Coronary artery (tissue), 2 donors: Measurements from ENCODE around the gene OR2T10.
"Not testable (repeated sequence)": the region's sequence is repeated elsewhere in the genome, so short reads cannot be mapped to it uniquely, and the experiment has no call there.

Experiments used
- DNase-seq: peaks from one replicate; pipeline ENCODE4 v3.0.0-alpha.2; 2017; ENCODE audit warnings: low spot score
- H3K27ac ChIP-seq, 2 donors: fragments of 200-600 bp; sonication (generic); one replicate each; pipeline ENCODE4 v1.5.1; 2016 to 2019
- H3K4me3 ChIP-seq: fragments of 200-600 bp; sonication (generic); 2 replicates; pipeline ENCODE4 v1.5.1; 2016; ENCODE audit warnings: mild to moderate bottlenecking, moderate library complexity
- CTCF ChIP-seq: fragments of 200-600 bp; sonication (generic); IDR thresholded peaks from one replicate; pipeline ENCODE4 v1.5.1; 2019; ENCODE audit warnings: antibody characterized with exemption

Gene OR2T10

GRCh38 chr1:248590055-248590454, 7.4 kb downstream of the OR2T10 start:
- no peak overlapping the region for H3K4me3 ChIP-seq
- no peak for DNase-seq
- no peak for TF ChIP-seq CTCF
- H3K27ac ChIP-seq = no peak overlapping the region

DNA sequence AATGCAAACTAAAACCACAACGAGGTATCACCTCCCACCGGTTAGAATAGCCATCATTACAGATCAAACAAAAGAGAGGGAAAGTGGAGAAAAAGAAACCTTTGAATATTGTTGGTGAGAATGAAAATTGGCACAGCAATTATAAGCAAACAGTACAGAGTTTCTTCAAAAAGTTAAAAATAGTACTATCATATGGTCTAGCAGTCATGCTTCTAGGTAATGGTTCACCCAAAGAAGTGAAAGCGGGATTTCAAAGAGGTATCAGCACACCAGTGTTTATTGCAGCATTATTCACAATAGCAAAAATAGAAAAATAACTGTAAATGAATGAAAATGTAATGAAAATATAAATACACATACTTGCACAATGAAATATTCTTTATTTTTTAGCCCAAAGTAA, 8.2 kb downstream of the OR2T10 start:
- DNase-seq = no peak
- Histone ChIP-seq H3K27ac (no peak overlapping the region), H3K4me3 (no peak overlapping the region)
- TF ChIP-seq CTCF = no peak

GRCh38 chr1:248585266-248585665, 12.2 kb downstream of the OR2T10 start:
- no peak for DNase-seq
- H3K4me3 ChIP-seq = no peak overlapping the region
- TF ChIP-seq CTCF = no peak
- H3K27ac ChIP-seq = no peak overlapping the region

DNA sequence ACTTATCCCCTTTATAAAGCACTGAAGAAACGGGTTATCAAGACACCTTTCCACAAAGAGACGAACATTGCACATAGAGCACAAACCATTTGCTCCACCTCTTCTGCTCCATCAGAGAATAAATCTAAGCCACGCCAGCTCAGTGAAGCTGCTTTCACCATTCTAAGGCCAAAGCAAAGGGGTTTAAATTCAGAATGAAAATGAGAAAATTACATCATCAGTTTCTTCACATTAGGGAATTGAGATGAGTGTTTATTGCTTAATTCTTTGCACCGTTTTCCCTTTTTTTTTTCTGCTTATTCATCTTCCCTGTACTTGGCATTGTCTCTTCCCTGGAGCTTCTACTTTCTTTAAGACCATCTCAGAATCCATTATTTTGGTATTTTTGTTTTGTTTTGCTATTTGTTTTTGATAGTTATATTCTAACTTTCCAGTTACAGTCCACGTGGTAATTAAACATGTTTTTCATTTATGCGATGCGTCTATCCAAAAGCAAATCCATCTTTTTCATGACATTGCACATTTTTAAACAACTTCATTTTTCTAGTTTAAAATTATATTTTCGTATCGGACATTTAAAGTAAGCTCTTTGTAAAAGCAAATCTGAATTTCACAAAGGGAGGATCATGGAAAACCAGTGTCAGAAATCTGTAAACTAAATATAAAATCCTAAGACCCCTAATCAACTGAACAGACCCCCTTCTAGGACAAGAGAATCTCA, 21.1 kb downstream of the OR2T10 start:
- TF ChIP-seq CTCF = no peak
- Histone ChIP-seq H3K4me3 (no peak overlapping the region), H3K27ac (no peak overlapping the region)
- DNase-seq = no peak

DNA sequence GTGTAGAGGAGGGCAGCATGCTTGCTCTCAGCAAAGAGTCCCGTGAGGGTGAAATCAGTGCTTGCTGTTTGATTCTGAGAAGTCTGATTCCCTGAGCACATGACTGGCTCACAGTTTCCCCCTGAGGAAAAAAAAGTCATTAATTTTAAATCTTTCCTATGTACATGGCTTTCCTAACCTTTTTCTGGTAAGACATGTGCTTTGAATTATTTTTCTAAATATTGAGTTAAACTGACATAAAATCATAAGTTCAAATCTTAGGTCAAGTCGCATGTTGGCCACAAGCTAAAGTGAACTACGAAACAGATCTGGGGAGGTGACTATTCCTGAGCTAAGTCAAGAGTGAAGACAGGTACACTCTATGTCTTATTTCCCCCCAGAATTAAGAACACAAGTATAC, 22.8 kb downstream of the OR2T10 start, which contains the start of gene OR2T34:
Gene OR2T34 (minus strand): TSS at position 101 of the 400 bp plus-strand sequence. CDS start 0 bp downstream, at position 101.
- not testable (repeated sequence) for DNase-seq, H3K4me3 ChIP-seq, H3K27ac ChIP-seq

DNA sequence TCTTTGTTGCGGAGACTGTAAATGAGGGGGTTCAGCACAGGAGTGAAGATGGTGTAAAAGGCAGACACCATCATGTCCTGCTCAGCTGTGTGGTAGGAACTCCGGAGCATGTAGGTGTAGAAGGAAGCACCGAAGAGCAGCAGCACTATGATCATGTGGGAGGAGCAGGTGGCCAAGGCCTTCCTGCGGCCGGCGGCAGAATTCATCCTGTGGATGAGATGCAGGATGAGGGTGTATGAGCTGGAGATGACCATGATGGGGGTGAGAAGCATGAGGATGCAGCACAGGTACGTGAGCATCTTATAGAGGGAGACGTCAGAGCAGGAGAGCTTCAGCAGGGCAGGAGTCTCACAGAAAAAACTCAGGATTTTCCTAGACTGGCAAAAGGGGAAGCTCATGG, 23.6 kb downstream of the OR2T10 start:
- H3K27ac ChIP-seq, DNase-seq, H3K4me3 ChIP-seq: not testable (repeated sequence)

GRCh38 chr1:248572049-248572448, 25.5 kb downstream of the OR2T10 start:
- DNase-seq, H3K4me3 ChIP-seq, H3K27ac ChIP-seq: not testable (repeated sequence)

DNA sequence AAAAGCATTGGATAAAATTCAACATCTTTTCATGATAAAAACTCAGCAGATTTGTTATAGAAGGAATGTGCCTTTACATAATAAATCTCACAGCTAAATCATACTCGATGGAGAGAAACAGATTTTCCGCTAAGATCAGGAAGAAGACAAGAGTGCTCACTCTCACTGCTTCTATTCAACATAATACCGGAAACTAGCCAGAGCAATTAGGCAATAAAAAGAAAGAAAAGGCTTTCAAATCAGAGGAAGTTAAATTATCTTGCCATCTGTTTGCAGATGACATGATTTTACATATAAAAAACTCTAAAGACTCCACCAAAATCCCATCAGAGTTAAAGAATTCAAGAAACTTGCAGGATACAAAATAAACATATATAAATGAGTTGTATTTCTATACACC, 26.7 kb downstream of the OR2T10 start:
- DNase-seq, H3K4me3 ChIP-seq, H3K27ac ChIP-seq: not testable (repeated sequence)

DNA sequence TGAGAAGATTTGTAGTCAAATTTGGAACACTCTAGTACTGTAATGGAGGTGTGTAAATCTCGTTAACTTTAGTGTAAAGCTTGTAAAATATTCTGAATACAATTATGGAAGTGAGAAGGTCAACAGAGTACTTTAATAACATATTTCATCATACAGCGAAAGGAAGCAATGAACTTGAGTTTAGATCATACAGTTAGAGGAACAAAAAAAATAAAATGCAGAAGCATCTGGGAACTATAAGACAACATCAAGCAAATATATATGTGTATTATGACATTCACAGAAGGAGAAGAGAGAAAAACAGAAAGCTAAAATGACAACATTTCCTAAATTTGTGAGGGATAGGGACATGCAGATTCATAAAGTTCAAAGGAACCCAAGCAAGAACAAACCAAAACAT, 28.5 kb downstream of the OR2T10 start:
- H3K4me3 ChIP-seq, H3K27ac ChIP-seq, DNase-seq: not testable (repeated sequence)

GRCh38 chr1:248565530-248566373, 31.7 kb downstream of the OR2T10 start:
- H3K4me3 ChIP-seq, DNase-seq, H3K27ac ChIP-seq: not testable (repeated sequence)

GRCh38 chr1:248562672-248563071, 34.8 kb downstream of the OR2T10 start, which contains the start of gene OR2T29:
TSS of gene OR2T29 (minus strand) at chr1:248562772. CDS start at chr1:248559491, 3,281 bp downstream.
- not testable (repeated sequence) for DNase-seq, H3K4me3 ChIP-seq, H3K27ac ChIP-seq

- DNase-seq, H3K4me3 ChIP-seq: not testable (repeated sequence)
Measured at GRCh38 chr1:248551027-248551426, 46.5 kb downstream of the OR2T10 start.

DNA sequence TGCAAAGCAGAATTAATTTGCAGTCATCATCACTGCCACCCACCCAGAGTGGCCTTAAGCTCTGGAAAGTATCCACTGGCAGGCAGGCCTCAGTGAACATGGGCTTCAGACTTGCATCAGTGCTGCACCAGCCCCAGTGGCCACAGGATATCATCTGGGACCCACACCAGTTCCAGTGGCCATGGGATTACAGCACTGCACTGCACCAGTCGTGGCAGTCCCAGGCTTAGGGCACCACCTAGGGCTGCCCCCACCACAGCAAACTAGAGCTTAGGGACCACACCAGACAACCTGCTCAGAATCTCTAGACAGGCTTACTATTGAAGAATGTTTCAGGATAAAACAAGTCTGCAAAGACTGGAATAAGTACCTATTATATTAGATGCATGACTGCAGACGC, 50.1 kb downstream of the OR2T10 start:
- H3K4me3 ChIP-seq, DNase-seq, H3K27ac ChIP-seq: not testable (repeated sequence)

More at GRCh38 chr1:248551027-248551426, 46.5 kb downstream of the OR2T10 start:
- H3K27ac ChIP-seq = not testable (repeated sequence)
